T-helper 22 cell (primary cell): Measurements from ENCODE around the gene ZBTB1.

Source experiments
- DNase-seq: peaks from one replicate; pipeline ENCODE4 v3.0.0-alpha.2; 2020; ENCODE audit warnings: low read depth

ZBTB1 gene

GRCh38 chr14:64504310-64504896 lies at the start of gene ZBTB1:
Gene ZBTB1, plus strand, starts transcription at chr14:64504770. Its CDS starts 16,735 bp downstream, at chr14:64521505.
- DNase-seq, result peak; percentile 80

GRCh38 chr14:64459405-64460136 lies 45.0 kb upstream of the ZBTB1 start:
- DNase-seq, result no peak

GRCh38 chr14:64461221-64461620 lies 43.3 kb upstream of the ZBTB1 start:
- DNase-seq, result no peak

GRCh38 chr14:64463195-64463594 lies 41.4 kb upstream of the ZBTB1 start:
- DNase-seq, result no peak

GRCh38 chr14:64463873-64464272 lies 40.7 kb upstream of the ZBTB1 start:
- no peak for DNase-seq

- no peak for DNase-seq
Measured at GRCh38 chr14:64464651-64465050, 39.9 kb upstream of the ZBTB1 start.

GRCh38 chr14:64465191-64465822 lies 39.3 kb upstream of the ZBTB1 start, which contains the start of gene AKAP5:
Gene AKAP5, plus strand, starts transcription at chr14:64465499. Its CDS starts 2,896 bp downstream, at chr14:64468395.
- peak; percentile 60 for DNase-seq

- no peak for DNase-seq
Measured at GRCh38 chr14:64465831-64466554, 38.6 kb upstream of the ZBTB1 start.

GRCh38 chr14:64467101-64467500 lies 37.5 kb upstream of the ZBTB1 start:
- DNase-seq, result no peak

GRCh38 chr14:64467566-64467965 lies 37.0 kb upstream of the ZBTB1 start:
- no peak for DNase-seq

- no peak for DNase-seq
Measured at GRCh38 chr14:64468451-64468850, 36.1 kb upstream of the ZBTB1 start.

GRCh38 chr14:64474041-64474440 lies 30.5 kb upstream of the ZBTB1 start:
- no peak for DNase-seq

- no peak for DNase-seq
Measured at GRCh38 chr14:64474698-64475097, 29.9 kb upstream of the ZBTB1 start.

GRCh38 chr14:64475585-64476273 lies 28.8 kb upstream of the ZBTB1 start:
- DNase-seq, result no peak

GRCh38 chr14:64476438-64476837 lies 28.1 kb upstream of the ZBTB1 start:
- no peak for DNase-seq

GRCh38 chr14:64478634-64479250 lies 25.8 kb upstream of the ZBTB1 start:
- DNase-seq, result no peak

- no peak for DNase-seq
Measured at GRCh38 chr14:64488590-64489099, 15.9 kb upstream of the ZBTB1 start.

- DNase-seq, result no peak
Measured at GRCh38 chr14:64491637-64492036, 12.9 kb upstream of the ZBTB1 start.

- no peak for DNase-seq
Measured at GRCh38 chr14:64493455-64493854, 11.1 kb upstream of the ZBTB1 start.

- no peak for DNase-seq
Measured at GRCh38 chr14:64495252-64495651, 9.3 kb upstream of the ZBTB1 start.

- no peak for DNase-seq
Measured at GRCh38 chr14:64496764-64497163, 7.8 kb upstream of the ZBTB1 start.
